Measurements from ENCODE around the gene GRIK4. TPM values are rescaled to one million over a fixed set of nuclear protein-coding genes. Genes with fewer than 3 reads are reported as not detected.
"Not testable (repeated sequence)": the region's sequence is repeated elsewhere in the genome, so short reads cannot be mapped to it uniquely, and the experiment has no call there.

Gene GRIK4
- total RNA-seq, 1 experiment from 2014 or later = not detected

DNA sequence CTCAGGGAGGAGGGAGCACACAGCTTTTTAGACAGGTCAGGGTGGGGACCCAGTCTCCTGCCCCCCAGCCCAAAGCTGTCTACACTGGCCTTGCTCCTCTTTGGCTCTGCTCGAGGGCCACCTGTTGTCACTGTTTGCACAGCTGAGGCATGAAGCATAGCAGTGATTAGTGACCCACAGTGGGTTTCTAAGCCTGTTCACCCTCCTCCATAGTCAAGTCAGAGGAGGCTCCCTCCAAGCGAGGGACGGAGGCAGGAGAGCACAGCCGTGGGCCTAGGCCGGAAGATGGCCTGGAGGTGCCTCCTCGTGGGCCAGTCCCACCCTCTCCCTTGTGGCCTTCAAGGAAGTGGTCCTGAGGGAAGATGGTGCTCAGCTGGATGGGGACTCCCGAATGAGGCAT lies 241.1 kb downstream of the GRIK4 start:
- peaks cover 76% of the 10 kb centered on the region for H3K27me3 ChIP-seq (ENCODE audit: insufficient read depth, low read depth)

DNA sequence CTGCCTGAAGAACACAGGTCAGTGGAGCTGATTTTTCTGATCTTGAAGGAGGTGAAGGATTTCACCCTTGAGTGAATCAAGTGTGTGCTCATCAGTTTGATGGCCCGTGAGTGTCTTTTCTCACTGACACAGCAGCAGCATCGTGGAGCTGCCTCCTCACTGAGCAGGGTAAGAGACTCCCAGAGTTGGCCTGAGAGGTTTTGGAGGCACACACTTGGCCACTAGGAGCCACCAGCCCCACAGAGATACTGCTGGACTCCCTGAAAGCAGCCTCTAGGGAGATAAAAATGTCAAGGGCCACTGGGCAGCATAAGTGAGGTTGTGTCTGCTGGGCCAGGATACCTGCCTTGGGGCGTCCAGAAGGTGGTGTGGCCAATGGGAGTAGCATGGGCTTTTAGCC lies 245.4 kb downstream of the GRIK4 start:
- H3K4me2 ChIP-seq = no peak overlapping the region
- BruUV-seq (replicated peaks) = no TSS peak
- POLR2A ChIA-PET (ENCODE audit: unreplicated experiment) = no interaction called here
- no peak overlapping the region for H3K27ac ChIP-seq
- no peaks in the 10 kb centered on the region for H4K20me1 ChIP-seq (ENCODE audit: insufficient read depth)
- no peaks in the 10 kb centered on the region for H3K36me3 ChIP-seq (ENCODE audit: low read depth)
- H3K9me2 ChIP-seq (ENCODE audit: insufficient read depth) = no peaks in the 10 kb centered on the region
- no peak for DNase-seq
- H2AFZ ChIP-seq = no peak overlapping the region
- no peaks in the 10 kb centered on the region for H3K79me2 ChIP-seq (ENCODE audit: low read depth)
- no peaks in the 10 kb centered on the region for H3F3A ChIP-seq (ENCODE audit: insufficient read depth, low read depth)
- no peak for TF ChIP-seq EZH2 (IDR thresholded peaks at IDR 0.05; ENCODE audit: low read depth)
- TF ChIP-seq, protein P1, sequence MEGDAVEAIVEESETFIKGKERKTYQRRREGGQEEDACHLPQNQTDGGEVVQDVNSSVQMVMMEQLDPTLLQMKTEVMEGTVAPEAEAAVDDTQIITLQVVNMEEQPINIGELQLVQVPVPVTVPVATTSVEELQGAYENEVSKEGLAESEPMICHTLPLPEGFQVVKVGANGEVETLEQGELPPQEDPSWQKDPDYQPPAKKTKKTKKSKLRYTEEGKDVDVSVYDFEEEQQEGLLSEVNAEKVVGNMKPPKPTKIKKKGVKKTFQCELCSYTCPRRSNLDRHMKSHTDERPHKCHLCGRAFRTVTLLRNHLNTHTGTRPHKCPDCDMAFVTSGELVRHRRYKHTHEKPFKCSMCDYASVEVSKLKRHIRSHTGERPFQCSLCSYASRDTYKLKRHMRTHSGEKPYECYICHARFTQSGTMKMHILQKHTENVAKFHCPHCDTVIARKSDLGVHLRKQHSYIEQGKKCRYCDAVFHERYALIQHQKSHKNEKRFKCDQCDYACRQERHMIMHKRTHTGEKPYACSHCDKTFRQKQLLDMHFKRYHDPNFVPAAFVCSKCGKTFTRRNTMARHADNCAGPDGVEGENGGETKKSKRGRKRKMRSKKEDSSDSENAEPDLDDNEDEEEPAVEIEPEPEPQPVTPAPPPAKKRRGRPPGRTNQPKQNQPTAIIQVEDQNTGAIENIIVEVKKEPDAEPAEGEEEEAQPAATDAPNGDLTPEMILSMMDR (conservative IDR thresholded peaks at IDR 0.05) = peak; percentile 30
- H3K4me3 ChIP-seq = no peak overlapping the region
- peaks cover 60% of the 10 kb centered on the region for H3K27me3 ChIP-seq (ENCODE audit: insufficient read depth, low read depth)
- CTCF ChIA-PET = no interaction called here
- intact Hi-C loops (cut with micrococcal nuclease; ENCODE audit: unreplicated experiment) = no loop called here
- H3K4me1 ChIP-seq (replicated peaks; ENCODE audit: insufficient read depth) = no peaks in the 10 kb centered on the region
- H3K9me3 ChIP-seq (ENCODE audit: insufficient read depth, low read depth) = no peaks in the 10 kb centered on the region

More for the DNA sequence above, 241.1 kb downstream of the GRIK4 start:
- TF ChIP-seq, protein P1 (conservative IDR thresholded peaks at IDR 0.05) = no peak
- TF ChIP-seq EZH2 (IDR thresholded peaks at IDR 0.05; ENCODE audit: low read depth) = no peak
- ChIA-PET CTCF (no interaction called here), POLR2A (ENCODE audit: unreplicated experiment) (no interaction called here)
- BruUV-seq (replicated peaks) = no TSS peak
- Histone ChIP-seq H3K36me3 (ENCODE audit: low read depth) (no peaks in the 10 kb centered on the region), H3K4me1 (replicated peaks; ENCODE audit: insufficient read depth) (no peaks in the 10 kb centered on the region), H3K4me3 (no peak overlapping the region), H4K20me1 (ENCODE audit: insufficient read depth) (no peaks in the 10 kb centered on the region), H3K9me3 (ENCODE audit: insufficient read depth, low read depth) (no peaks in the 10 kb centered on the region), H3K4me2 (no peak overlapping the region), H3F3A (ENCODE audit: insufficient read depth, low read depth) (no peaks in the 10 kb centered on the region), H2AFZ (no peak overlapping the region), H3K9me2 (ENCODE audit: insufficient read depth) (no peaks in the 10 kb centered on the region), H3K79me2 (ENCODE audit: low read depth) (no peaks in the 10 kb centered on the region), H3K27ac (no peak overlapping the region)
- no peak for DNase-seq
- intact Hi-C loops (cut with micrococcal nuclease; ENCODE audit: unreplicated experiment) = no loop called here

DNA sequence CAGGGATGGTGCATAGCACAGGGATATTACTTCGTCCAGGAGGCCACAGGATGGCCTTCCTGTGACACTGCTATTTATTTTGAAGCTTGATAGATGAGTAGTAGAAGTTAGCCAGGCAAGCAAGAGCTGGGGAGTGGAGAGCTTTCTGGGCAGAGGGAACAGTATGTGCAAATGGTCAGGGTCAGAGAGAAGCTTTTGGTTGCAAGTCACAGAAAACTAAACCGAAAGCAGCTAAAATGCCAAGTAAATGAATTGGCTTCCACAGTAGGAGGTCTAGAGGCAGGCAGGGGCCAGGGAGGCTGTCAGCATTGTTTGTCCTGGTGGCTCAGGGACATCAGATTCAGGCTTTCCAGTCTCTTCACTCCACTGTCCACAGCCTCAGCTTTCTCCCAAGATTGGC lies 247.5 kb downstream of the GRIK4 start:
- Histone ChIP-seq H3K9me3 (ENCODE audit: insufficient read depth, low read depth) (no peaks in the 10 kb centered on the region), H3K9me2 (ENCODE audit: insufficient read depth) (no peaks in the 10 kb centered on the region), H3K27ac (no peak overlapping the region), H3K27me3 (ENCODE audit: insufficient read depth, low read depth) (peaks cover 58% of the 10 kb centered on the region), H3K36me3 (ENCODE audit: low read depth) (no peaks in the 10 kb centered on the region), H3K4me3 (no peak overlapping the region), H3K79me2 (ENCODE audit: low read depth) (no peaks in the 10 kb centered on the region), H3K4me2 (no peak overlapping the region), H3K4me1 (replicated peaks; ENCODE audit: insufficient read depth) (no peaks in the 10 kb centered on the region), H4K20me1 (ENCODE audit: insufficient read depth) (no peaks in the 10 kb centered on the region), H2AFZ (no peak overlapping the region), H3F3A (ENCODE audit: insufficient read depth, low read depth) (no peaks in the 10 kb centered on the region)
- ChIA-PET CTCF (no interaction called here), POLR2A (ENCODE audit: unreplicated experiment) (no interaction called here)
- intact Hi-C loops (cut with micrococcal nuclease; ENCODE audit: unreplicated experiment) = no loop called here
- no peak for DNase-seq
- TF ChIP-seq EZH2 (IDR thresholded peaks at IDR 0.05; ENCODE audit: low read depth) = no peak
- TF ChIP-seq, protein P1 (conservative IDR thresholded peaks at IDR 0.05) = no peak
- no TSS peak for BruUV-seq (replicated peaks)

DNA sequence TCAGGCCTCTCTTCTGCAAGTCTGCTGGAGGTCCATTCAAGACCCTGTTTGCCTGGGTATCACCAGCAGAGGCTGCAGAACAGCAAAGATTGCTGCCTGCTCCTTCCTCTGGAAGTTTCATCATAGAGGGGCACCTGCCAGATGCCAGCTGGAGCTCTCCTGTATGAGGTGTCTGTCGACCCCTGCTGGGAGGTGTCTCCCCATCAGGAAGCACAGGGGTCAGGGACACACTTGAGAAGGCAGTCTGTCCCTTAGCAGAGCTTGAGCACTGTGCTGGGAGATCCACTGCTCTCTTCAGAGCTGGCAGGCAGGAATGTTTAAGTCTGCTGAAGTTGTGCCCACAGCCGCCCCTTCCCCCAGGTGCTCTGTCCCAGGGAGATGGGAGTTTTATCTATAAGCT lies 254.2 kb downstream of the GRIK4 start:
- H3K36me3 ChIP-seq (ENCODE audit: low read depth); H3K9me2 ChIP-seq (ENCODE audit: insufficient read depth); POLR2A ChIA-PET (ENCODE audit: unreplicated experiment); H3K27ac ChIP-seq; H2AFZ ChIP-seq; H3K4me1 ChIP-seq (replicated peaks; ENCODE audit: insufficient read depth); DNase-seq; H3K9me3 ChIP-seq (ENCODE audit: insufficient read depth, low read depth); intact Hi-C loops (cut with micrococcal nuclease; ENCODE audit: unreplicated experiment); CTCF ChIA-PET; H3K4me2 ChIP-seq; H3F3A ChIP-seq (ENCODE audit: insufficient read depth, low read depth); H3K79me2 ChIP-seq (ENCODE audit: low read depth); H4K20me1 ChIP-seq (ENCODE audit: insufficient read depth); H3K4me3 ChIP-seq; BruUV-seq (replicated peaks): not testable (repeated sequence)
- H3K27me3 ChIP-seq (ENCODE audit: insufficient read depth, low read depth) = peaks cover 64% of the 10 kb centered on the region
